Fibroblast of lung (primary cell): Measurements from ENCODE around the gene FRMD6. TPM values are rescaled to one million over a fixed set of nuclear protein-coding genes. Genes with fewer than 3 reads are reported as not detected.

ENCODE experiments used
- DNase-seq, 2 donors: peaks; one replicate each; pipeline versions ENCODE4 v3.0.0 to v3.0.0-alpha.2; 2010; ENCODE audit warnings: low read depth in 2 of 2
- H2AFZ ChIP-seq: 2 replicates; pipeline ENCODE4 v1.5.1; 2012; ENCODE audit warnings: low read length, control low read depth, inconsistent platforms
- H3K27ac ChIP-seq: 2 replicates; pipeline ENCODE4 v1.5.1; 2011; ENCODE audit warnings: low read length, control low read depth; ENCODE audit not compliant: insufficient read depth
- H3K27me3 ChIP-seq: 2 replicates; pipeline ENCODE4 v1.5.1; 2011; ENCODE audit warnings: mild to moderate bottlenecking, low read length; ENCODE audit not compliant: control insufficient read depth, insufficient read depth
- H3K36me3 ChIP-seq: 2 replicates; pipeline ENCODE4 v1.5.1; 2011; ENCODE audit warnings: low read length; ENCODE audit not compliant: control insufficient read depth, insufficient read depth
- H3K4me1 ChIP-seq: 2 replicates; pipeline ENCODE4 v1.5.1; 2011; ENCODE audit warnings: low read length; ENCODE audit not compliant: control insufficient read depth, insufficient read depth; ENCODE audit errors: extremely low read depth
- H3K4me2 ChIP-seq: 2 replicates; pipeline ENCODE4 v1.5.1; 2011; ENCODE audit warnings: low read length, control low read depth; ENCODE audit not compliant: insufficient read depth; ENCODE audit errors: extremely low read depth
- H3K4me3 ChIP-seq, 4 experiments: fragments of 200-600 bp in 1 of 4; sonication (generic) in 1 of 4; replicated peaks in 1 of 4; 2 replicates each; pipeline ENCODE4 v1.5.1; 2011 to 2016; ENCODE audit warnings: low read length in 4 of 4, low read depth in 3 of 4, mild to moderate bottlenecking in 3 of 4, control low read depth in 2 of 4, inconsistent platforms in 1 of 4, mixed read lengths in 1 of 4; ENCODE audit not compliant: insufficient read depth in 1 of 4; ENCODE audit errors: control extremely low read depth in 1 of 4
- H3K79me2 ChIP-seq: 2 replicates; pipeline ENCODE4 v1.5.1; 2012; ENCODE audit warnings: mild to moderate bottlenecking, low read length, inconsistent platforms; ENCODE audit not compliant: control insufficient read depth, insufficient read depth
- H3K9ac ChIP-seq: 2 replicates; pipeline ENCODE4 v1.5.1; 2011; ENCODE audit warnings: mild to moderate bottlenecking, low read length, control low read depth; ENCODE audit not compliant: insufficient read depth
- H3K9me3 ChIP-seq: 2 replicates; pipeline ENCODE4 v1.5.1; 2012; ENCODE audit warnings: low read depth, low read length; ENCODE audit not compliant: control insufficient read depth, insufficient read depth
- H4K20me1 ChIP-seq: 2 replicates; pipeline ENCODE4 v1.5.1; 2011; ENCODE audit warnings: low read length; ENCODE audit not compliant: control insufficient read depth, insufficient read depth; ENCODE audit errors: extremely low read depth
- EZH2 ChIP-seq: IDR thresholded peaks from 2 replicates; pipeline ENCODE4 v1.5.1; 2012; ENCODE audit warnings: low read length, control low read depth, mild to moderate bottlenecking; ENCODE audit errors: missing control alignments
- polyA plus RNA-seq, 2 donors: library from polyadenylated mRNA; depleted of rRNA in 1 of 2; stranded (reverse) in 1 of 2; unstranded in 1 of 2; fragments of >200 nt; gene quantifications; 2 replicates each; pipeline ENCODE4 v1.2.1, GENCODE V29; 2011 to 2012; ENCODE audit warnings: missing spikeins in 1 of 2
- total RNA-seq: library from RNA; depleted of rRNA; stranded (reverse); fragments of >200 nt; gene quantifications from 2 replicates; pipeline ENCODE4 v1.2.1, GENCODE V29; 2014
- TF ChIP-seq, protein P1 (sequence below), 2 donors: IDR thresholded peaks in 1 of 2; conservative IDR thresholded peaks in 1 of 2; 1 replicate in 1 of 2; 2 replicates in 1 of 2; pipeline ENCODE4 v1.5.1; 2011 to 2012; ENCODE audit warnings: low read length in 2 of 2, control low read depth in 1 of 2, inconsistent platforms in 1 of 2, low read depth in 1 of 2, mild to moderate bottlenecking in 1 of 2

Gene FRMD6
- total and polyA plus RNA-seq, 2 donors (not counting 1 experiment from before 2014, with no cell fraction given) = 200 to 222 TPM

DNA sequence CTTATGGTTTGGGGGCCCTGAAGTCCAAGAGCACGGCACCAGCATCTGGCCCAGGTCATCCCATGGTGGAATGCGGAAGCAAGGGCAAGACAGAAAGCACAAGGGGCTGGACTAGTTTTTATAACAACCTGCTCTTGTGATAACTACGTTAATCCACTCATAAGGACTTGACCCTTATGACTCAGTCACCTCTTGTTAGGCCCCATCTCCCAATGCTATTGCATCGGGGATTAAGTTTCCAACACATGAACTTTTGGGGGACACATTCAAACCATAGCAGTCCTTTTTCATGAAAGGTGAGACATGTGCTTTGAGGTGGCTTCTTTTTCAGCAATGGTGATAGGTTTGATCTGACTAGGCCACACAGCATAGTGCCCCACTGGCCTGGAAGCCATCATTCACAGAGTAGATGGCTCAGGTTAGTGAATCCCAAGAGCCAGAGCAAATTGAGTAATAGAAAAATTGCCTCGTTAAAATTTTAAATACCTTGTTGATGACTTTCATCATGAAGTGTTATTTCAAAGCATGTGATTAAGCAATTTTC is 12.1 kb downstream of the FRMD6 start:
- H3K27ac ChIP-seq = no peak overlapping the region
- TF ChIP-seq, protein P1, sequence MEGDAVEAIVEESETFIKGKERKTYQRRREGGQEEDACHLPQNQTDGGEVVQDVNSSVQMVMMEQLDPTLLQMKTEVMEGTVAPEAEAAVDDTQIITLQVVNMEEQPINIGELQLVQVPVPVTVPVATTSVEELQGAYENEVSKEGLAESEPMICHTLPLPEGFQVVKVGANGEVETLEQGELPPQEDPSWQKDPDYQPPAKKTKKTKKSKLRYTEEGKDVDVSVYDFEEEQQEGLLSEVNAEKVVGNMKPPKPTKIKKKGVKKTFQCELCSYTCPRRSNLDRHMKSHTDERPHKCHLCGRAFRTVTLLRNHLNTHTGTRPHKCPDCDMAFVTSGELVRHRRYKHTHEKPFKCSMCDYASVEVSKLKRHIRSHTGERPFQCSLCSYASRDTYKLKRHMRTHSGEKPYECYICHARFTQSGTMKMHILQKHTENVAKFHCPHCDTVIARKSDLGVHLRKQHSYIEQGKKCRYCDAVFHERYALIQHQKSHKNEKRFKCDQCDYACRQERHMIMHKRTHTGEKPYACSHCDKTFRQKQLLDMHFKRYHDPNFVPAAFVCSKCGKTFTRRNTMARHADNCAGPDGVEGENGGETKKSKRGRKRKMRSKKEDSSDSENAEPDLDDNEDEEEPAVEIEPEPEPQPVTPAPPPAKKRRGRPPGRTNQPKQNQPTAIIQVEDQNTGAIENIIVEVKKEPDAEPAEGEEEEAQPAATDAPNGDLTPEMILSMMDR (conservative IDR thresholded peaks at IDR 0.05 in 1 of 2, IDR thresholded peaks at IDR 0.05 in 1 of 2; ENCODE audit: low read depth in 1 of 2, low read length in 2 of 2) = no peak
- TF ChIP-seq EZH2 = no peak
- no peak for DNase-seq
- H3K4me3 ChIP-seq = no peak overlapping the region
- H3K4me2 ChIP-seq = no peak overlapping the region
- peaks cover 3% of the 10 kb centered on the region for H4K20me1 ChIP-seq
- no peaks in the 10 kb centered on the region for H3K9me3 ChIP-seq
- H3K9ac ChIP-seq = no peak overlapping the region
- H3K4me1 ChIP-seq = no peaks in the 10 kb centered on the region
- H3K27me3 ChIP-seq = no peaks in the 10 kb centered on the region
- H3K36me3 ChIP-seq = peaks cover 2% of the 10 kb centered on the region
- no peak overlapping the region for H2AFZ ChIP-seq
- H3K79me2 ChIP-seq = peaks cover 99% of the 10 kb centered on the region

DNA sequence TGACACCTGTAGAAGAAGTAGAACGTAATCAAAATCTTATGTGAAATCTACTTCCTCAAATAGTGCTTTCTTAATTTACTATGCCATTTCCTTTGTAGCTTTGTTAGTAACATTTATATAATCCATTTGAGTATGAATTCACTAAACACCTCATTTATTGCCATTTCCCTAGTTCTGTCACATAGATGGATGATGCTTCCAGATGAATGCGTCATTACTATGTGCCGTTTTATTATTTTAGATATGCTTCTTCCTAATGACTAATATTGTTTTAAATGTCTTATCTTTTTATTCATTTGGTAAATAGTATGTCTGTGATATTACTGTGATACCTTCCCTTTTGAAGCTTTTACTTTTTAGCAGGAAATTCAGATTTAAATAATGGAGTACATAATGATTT is 14.4 kb downstream of the FRMD6 start:
- Histone ChIP-seq H3K4me2 (no peak overlapping the region), H3K79me2 (peaks cover 99% of the 10 kb centered on the region), H3K27ac (no peak overlapping the region), H3K4me1 (no peaks in the 10 kb centered on the region), H3K36me3 (peaks cover 2% of the 10 kb centered on the region), H3K4me3 (no peak overlapping the region), H3K9me3 (no peaks in the 10 kb centered on the region), H4K20me1 (peaks cover 7% of the 10 kb centered on the region), H3K27me3 (no peaks in the 10 kb centered on the region), H2AFZ (no peak overlapping the region), H3K9ac (no peak overlapping the region)
- DNase-seq = peak in 1 of 2 donors; percentile 73
- TF ChIP-seq, protein P1 (conservative IDR thresholded peaks at IDR 0.05 in 1 of 2, IDR thresholded peaks at IDR 0.05 in 1 of 2; ENCODE audit: low read depth in 1 of 2, low read length in 2 of 2) = no peak
- TF ChIP-seq EZH2 = no peak

DNA sequence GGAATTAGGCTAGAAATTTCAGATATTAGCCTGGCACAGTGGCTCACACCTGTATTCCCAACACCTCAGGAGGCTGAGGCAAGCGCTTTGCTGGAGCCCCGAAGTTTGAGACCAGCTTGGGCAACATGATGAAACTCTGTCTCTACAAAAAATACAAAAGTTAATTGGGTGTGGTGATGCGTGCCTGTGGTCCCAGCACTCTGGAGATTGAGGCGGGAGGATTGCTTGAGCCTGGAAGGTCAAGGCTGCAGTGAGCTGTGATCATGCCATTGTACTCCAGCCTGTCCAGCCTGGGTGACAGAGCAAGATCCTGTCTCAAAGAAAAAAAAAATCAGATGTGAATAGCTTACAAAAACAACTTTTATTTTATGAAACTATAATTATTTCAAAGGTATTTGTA is 15.1 kb downstream of the FRMD6 start:
- TF ChIP-seq, protein P1 (conservative IDR thresholded peaks at IDR 0.05 in 1 of 2, IDR thresholded peaks at IDR 0.05 in 1 of 2; ENCODE audit: low read depth in 1 of 2, low read length in 2 of 2) = no peak
- TF ChIP-seq EZH2 = no peak
- Histone ChIP-seq H3K36me3 (peaks cover 2% of the 10 kb centered on the region), H3K4me3 (no peak overlapping the region), H4K20me1 (peaks cover 7% of the 10 kb centered on the region), H3K4me2 (no peak overlapping the region), H3K9me3 (no peaks in the 10 kb centered on the region), H3K4me1 (no peaks in the 10 kb centered on the region), H3K79me2 (peaks cover 99% of the 10 kb centered on the region), H3K9ac (no peak overlapping the region), H3K27ac (no peak overlapping the region), H3K27me3 (no peaks in the 10 kb centered on the region), H2AFZ (no peak overlapping the region)
- DNase-seq = no peak
